NCI-H82 (cell line): Measurements from ENCODE around the gene HOXC6.
A peak's percentile ranks its signal among the peaks of the same experiment; 100 is the strongest.

Experiments
- DNase-seq: peaks from one replicate; lab custom pipeline; 2025; lab: John Stamatoyannopoulos, UW

Gene HOXC6

DNA sequence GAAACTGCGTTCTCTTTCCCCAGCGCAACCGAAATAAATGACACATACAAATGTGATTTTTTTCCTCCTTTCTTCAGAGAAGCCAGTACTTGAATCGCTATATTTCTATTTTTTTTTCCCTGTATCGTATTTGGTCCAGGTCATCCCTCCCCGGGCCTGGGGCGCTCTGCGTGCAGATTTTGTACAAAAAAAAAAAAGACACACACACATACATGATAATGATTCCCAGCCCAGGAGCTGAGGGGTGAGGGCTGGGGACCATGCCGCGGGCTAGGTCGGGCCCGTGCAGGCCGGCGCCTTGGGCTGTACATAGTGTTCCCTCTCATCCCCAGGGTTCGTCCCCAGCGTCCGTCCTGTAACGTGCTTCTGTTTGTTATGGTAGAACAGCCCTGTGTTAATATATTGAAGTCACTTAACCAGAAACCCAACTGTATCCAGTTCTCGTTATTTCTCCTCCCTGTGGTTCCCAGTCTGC, 25.3 kb upstream of the HOXC6 start:
- DNase-seq = no peak

- no peak for DNase-seq
These were observed 24.6 kb upstream of the HOXC6 start for GRCh38 chr12:54003625-54004024.

- no peak for DNase-seq
These were observed 24.0 kb upstream of the HOXC6 start for GRCh38 chr12:54004063-54004840.

DNA sequence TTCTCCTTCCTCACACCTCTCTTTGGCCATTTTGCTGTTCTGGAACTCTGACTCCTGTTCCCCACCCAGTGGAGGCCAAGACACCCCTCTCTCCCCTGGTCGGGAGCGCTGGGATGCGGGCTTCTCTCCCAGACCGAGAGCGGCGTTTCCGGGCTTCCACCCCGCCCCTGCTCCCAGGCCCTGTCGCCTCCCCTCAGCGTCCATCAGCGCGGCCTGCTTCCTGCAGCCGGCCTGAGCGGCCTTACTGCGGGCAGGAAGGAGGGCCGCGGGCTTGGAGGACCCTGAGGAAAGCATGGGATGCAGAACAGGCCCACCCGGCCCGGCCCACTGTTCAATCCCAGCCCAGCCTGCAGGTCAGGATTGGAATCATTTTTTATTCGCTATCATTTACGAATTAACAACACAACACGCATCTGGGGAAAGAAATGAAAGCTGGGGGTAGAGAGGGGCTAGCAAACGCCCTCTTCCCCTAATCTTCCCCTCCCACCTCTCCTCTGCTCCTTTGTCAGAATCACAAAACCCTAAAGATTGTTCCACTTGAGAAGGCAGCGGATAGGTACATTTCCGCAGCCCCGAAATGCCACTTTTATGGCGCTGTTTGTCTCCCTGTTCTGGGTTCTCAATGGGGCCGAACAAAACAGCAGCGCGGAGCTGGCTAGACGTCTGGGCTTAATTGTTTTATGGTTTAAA, 23.3 kb upstream of the HOXC6 start:
- no peak for DNase-seq

DNA sequence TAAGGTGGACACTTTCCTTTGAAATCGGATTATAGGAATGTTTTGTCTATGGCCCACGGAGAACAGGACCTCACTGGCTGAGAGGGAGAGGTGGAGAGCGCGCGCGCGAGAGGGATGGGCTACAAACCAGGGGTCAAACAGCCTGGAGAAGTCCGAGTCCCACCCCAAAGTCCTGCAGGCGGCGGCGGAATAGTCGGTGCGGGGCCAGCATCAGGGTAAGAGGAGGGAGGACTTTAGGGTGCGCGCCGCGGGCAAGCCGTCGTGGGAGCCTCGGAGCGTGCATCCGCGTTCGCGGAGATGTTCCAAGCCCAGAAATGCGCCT, 22.7 kb upstream of the HOXC6 start:
- peak; percentile 40 for DNase-seq

DNA sequence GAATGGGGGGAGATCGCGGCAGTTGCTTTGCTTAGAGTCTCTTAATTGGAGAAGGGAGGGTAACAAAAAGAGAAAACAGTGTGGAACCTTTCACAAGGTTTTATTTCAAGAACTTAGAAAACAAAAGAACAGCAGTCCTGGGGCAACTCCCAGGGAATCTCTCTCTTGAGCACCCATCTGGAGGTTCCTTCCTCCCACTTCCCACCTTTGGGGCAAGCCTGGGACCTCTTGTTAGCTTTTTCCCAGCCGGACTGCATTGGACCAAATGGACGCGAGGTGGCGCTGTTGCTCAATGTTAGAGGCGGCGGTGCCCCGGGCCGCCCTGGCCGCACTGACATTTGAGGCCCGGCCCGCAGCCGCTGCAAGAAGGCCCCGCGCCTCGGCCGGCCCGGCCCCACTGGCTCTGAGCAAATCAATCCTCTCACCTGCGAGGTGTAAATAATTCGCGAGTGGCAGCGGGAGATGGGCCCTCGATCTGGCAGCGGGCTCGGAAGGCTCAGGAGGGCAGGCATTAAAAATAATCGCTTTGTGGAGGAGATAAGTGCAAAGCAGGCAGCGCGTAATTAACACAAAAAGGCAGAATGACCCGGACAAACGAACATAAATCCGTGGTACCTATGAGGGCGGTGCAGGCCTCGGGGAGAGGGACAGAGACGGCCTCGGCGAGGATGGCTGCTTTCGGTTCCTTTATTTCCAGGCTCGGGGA, 22.2 kb upstream of the HOXC6 start:
- DNase-seq = peak; percentile 92

GRCh38 chr12:54006559-54007220, 21.6 kb upstream of the HOXC6 start:
- DNase-seq = no peak

DNA sequence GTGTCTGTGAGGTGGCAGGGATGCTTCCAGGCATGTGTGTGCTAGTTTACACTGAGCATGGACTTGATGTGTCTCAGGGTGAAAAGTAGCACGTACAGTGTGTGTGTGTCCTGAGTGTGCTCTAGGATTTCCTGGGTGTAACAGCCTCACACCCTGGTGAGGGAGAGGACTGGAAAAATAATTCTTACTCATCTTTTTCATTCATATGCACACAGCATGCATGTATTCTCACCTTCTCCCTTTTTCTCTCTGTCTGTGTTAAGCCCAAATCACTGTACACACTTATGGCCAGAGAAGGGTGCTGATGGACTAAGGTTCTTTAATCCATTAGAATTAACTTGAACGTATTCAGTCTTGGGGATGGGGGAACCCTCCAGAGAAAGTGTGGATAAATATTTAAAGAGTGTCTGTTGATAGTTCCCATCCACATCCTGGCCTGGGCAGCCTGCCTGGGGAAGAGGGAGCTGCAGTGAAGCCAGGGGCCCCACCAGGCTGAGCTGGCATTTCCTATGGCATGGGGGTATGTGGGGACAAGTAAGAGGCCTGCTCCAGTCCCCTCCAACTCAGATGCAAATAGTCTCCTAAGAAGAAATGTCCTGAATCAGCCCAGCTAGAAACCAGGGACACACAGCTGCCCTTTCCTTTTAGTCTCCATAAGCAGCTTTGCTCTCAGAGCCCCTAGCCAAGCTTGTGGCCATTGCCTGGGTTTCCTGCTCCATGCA, 20.5 kb upstream of the HOXC6 start:
- DNase-seq = peak; percentile 70

DNA sequence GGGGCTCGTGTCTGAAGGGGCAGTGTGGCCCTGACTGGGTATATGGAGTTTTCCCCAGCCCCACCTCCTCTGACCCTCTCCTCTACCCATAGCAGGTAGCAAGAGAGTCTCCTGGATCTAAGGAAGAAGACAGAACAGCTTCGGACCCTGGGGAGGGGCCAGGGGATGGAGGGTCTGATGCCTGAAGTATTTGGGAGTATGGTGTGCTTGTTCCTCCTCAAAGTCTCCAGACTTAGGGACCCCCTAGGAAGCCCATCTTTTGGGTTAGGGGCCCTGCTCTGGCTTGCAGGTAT, 20.0 kb upstream of the HOXC6 start:
- no peak for DNase-seq

DNA sequence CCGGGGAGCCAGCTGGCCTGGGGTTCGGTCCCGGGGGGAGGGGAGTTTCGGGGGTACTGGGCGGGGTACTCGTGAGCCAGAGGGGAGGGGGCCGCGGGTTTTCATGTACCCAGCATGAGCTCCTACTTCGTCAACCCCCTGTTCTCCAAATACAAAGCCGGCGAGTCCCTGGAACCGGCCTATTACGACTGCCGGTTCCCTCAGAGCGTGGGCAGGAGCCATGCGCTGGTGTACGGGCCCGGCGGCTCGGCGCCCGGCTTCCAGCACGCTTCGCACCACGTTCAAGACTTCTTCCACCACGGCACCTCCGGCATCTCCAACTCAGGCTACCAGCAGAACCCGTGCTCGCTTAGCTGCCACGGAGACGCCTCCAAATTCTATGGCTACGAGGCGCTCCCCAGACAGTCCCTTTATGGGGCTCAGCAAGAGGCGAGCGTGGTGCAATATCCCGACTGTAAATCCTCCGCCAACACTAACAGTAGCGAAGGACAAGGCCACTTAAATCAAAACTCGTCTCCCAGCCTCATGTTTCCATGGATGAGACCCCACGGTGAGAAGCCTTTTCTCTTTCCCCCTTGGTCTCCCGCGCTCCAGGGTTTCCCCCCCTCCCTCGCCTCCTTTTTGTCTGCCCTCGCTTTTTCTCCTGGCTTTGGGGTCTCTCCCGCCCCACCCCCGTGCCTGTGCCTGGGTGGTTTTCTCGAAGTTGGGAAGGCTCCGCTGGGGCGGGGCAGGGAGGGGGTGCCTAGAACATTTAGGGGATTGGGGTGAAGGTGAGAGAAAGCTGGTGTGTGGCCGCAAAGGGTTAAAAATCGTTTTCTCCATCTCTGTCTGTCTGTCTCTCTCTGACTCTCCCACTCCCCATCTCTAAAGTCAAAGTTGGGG, 18.8 kb upstream of the HOXC6 start:
- DNase-seq = peak; percentile 67

GRCh38 chr12:54010053-54010971, 17.9 kb upstream of the HOXC6 start:
- peak; percentile 49 for DNase-seq

- DNase-seq = no peak
These were observed 17.1 kb upstream of the HOXC6 start for GRCh38 chr12:54010972-54011664.

DNA sequence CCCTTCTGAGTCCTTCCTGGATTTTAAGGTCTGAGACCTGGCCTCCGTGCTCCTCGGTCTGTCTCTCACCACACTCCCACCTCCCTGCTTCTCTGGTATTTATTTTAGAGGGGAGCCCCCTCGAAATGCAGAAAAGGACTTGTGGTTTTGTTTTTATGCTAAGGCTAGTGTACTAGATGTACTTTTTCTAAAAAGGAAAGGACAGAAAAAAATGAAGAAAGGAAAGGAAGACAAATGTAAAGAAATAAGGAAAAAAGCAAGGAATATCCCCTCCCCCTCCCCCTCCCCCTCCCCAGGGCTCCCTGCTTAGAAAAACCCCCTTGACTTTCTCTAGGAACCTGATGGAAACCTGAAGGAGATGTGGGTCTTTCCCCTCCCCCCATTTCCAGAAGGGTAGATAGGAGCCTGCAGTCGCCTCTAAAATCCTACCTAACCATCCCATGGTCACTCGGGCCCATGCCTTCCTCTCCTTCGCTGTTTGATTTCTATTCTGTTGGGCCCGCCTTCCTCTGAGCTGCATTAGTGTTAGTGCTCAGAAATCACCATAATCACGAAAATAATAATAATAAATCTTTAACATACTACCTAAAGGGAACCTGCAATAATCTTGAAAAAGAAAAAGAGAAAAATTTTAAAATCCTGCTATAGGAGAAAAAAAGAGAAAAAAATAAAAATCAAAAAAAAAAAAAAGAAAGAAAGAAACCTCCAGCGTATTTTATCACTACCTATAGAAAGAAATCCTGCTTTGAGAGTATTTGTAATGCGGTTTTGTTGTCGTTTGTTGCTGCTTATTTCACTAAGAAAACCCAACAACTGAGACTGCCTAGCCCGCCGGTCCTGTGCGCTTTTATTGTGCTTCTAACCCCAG, 16.3 kb upstream of the HOXC6 start:
- no peak for DNase-seq

DNA sequence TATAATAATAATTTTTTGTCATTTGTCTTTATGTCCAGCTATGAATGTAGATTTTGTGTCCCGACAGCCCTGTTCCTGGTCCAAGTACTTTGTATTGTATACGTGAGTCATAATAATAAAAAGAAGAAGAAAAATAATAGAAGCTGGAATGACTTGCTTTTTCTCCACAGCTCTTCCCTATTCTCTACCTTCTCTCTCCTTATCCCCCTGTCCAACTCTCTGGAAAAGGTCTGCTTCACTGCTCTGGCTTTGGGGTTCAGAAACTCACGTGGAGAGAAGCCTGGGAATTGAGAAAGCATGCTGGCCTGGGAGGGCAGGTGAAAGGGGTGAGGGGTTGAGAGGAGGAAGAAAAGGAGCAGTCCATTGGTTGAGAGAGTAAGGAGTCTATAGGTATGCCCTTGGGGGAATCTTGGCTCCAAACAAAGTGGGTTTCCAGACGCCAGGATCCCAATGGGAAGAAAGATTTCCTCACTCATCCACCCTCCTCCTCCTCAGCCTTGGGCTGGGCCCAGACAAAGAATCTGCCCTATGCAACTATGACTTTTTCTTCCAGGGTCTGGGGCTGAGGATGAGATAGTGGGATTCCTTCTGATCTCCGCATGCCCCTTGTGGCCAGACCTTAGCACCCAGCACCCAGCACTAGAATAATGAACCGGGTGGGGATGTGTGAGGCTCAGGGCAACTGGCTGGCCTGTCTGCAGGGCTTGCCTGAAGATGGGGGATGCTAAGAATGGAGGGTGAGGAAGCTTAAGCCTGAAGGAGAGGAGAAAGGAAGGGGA, 15.4 kb upstream of the HOXC6 start:
- DNase-seq = peak; percentile 59

DNA sequence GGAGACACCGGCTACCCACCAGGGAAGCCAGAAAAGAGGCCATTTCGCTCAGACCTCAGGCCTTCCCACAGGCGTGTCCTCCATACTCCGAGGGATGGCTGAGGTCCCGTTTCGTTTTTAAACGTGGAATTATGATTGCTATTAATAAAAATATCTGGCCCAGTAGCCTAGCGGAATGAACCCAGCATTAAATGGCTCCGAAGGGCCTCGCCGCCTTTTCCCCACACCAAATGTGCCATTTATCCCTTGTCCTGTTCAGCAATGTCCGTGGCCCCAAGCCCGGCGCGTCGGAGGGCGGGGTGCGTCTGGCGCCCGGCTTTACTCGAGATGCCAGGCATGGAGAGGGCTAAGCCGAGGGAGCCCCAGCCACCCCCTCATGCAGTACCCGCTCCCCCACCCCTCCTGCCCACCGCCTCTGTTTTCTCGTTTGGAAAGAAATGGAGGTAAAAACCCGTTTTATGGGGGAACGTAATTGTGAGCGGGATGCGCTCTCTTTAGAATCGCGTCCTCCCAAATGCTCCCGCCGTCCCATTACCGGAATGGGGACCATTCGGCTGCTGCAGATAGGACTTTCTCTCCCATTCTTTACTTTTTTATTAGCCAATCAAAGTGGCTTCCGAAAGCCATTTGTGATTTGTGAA, 13.7 kb upstream of the HOXC6 start:
- DNase-seq = no peak

GRCh38 chr12:54015018-54015931, 13.0 kb upstream of the HOXC6 start:
- no peak for DNase-seq
